GM18909 (cell line): Measurements from ENCODE around the gene ETV3.

Experiments used
- ATAC-seq: cut with Tn5 transposase; IDR thresholded peaks from one replicate; pipeline ENCODE4 v1.9.1; 2021; ENCODE audit warnings: mild to moderate bottlenecking; ENCODE audit not compliant: unreplicated experiment, poor library complexity

The ETV3 gene

GRCh38 chr1:157098519-157098918, 39.7 kb downstream of the ETV3 start:
- no peak for ATAC-seq

- ATAC-seq, result no peak
Measured at GRCh38 chr1:157097692-157098091, 40.5 kb downstream of the ETV3 start.

GRCh38 chr1:157096881-157097280, 41.3 kb downstream of the ETV3 start:
- no peak for ATAC-seq

GRCh38 chr1:157095551-157095950, 42.6 kb downstream of the ETV3 start:
- no peak for ATAC-seq

GRCh38 chr1:157095091-157095490, 43.1 kb downstream of the ETV3 start:
- ATAC-seq, result no peak

GRCh38 chr1:157092831-157093230, 45.4 kb downstream of the ETV3 start:
- ATAC-seq, result no peak

- no peak for ATAC-seq
Measured at GRCh38 chr1:157091668-157092273, 46.4 kb downstream of the ETV3 start.

GRCh38 chr1:157091186-157091585, 47.0 kb downstream of the ETV3 start:
- no peak for ATAC-seq

GRCh38 chr1:157090771-157091170, 47.4 kb downstream of the ETV3 start:
- no peak for ATAC-seq

- ATAC-seq, result no peak
Measured at GRCh38 chr1:157090196-157090647, 48.0 kb downstream of the ETV3 start.

GRCh38 chr1:157089789-157090188, 48.4 kb downstream of the ETV3 start:
- no peak for ATAC-seq

- no peak for ATAC-seq
Measured at GRCh38 chr1:157088607-157089006, 49.6 kb downstream of the ETV3 start.

- ATAC-seq, result no peak
Measured at GRCh38 chr1:157087030-157087429, 51.2 kb downstream of the ETV3 start.

- ATAC-seq, result no peak
Measured at GRCh38 chr1:157086299-157086698, 51.9 kb downstream of the ETV3 start.

GRCh38 chr1:157085421-157085820, 52.8 kb downstream of the ETV3 start:
- no peak for ATAC-seq

- ATAC-seq, result no peak
Measured at GRCh38 chr1:157084720-157085119, 53.5 kb downstream of the ETV3 start.

- no peak for ATAC-seq
Measured at GRCh38 chr1:157081707-157082106, 56.5 kb downstream of the ETV3 start.

GRCh38 chr1:157080714-157081113, 57.5 kb downstream of the ETV3 start:
- no peak for ATAC-seq

- ATAC-seq, result no peak
Measured at GRCh38 chr1:157077394-157077793, 60.8 kb downstream of the ETV3 start.

GRCh38 chr1:157073944-157074685, 64.1 kb downstream of the ETV3 start:
- no peak for ATAC-seq
